WI38 (cell line): ENCODE results near the gene PEX16.

Experiments used
- H3K4me3 ChIP-seq: 2 replicates; pipeline ENCODE4 v1.5.1; 2011; ENCODE audit warnings: low read depth, mild to moderate bottlenecking, control low read depth, low read length
- TF ChIP-seq, protein P1 (sequence below): IDR thresholded peaks from 2 replicates; pipeline ENCODE4 v1.5.1; 2012; ENCODE audit warnings: low read depth, mild to moderate bottlenecking, control low read depth, low read length

The PEX16 gene

DNA sequence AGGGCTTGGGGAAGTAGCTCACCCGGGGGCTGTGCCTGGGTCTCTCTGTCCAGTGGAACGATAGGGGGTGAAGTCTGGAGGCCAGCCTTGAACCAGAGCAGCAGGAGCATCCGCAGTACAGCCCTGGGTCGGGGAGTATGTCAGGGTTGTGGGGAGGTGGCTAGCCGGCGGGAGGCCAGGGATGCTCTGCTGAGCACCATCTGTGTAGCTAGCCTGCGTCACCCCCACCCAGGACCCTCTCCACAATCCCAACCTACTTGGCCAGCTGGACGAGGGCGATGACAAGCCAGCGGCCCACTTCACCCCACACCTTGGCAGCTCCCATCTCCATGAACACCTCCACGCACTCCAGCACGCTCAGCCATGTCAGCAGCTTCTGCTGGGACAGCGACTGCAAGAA lies 2.2 kb downstream of the PEX16 start:
- TF ChIP-seq, protein P1, sequence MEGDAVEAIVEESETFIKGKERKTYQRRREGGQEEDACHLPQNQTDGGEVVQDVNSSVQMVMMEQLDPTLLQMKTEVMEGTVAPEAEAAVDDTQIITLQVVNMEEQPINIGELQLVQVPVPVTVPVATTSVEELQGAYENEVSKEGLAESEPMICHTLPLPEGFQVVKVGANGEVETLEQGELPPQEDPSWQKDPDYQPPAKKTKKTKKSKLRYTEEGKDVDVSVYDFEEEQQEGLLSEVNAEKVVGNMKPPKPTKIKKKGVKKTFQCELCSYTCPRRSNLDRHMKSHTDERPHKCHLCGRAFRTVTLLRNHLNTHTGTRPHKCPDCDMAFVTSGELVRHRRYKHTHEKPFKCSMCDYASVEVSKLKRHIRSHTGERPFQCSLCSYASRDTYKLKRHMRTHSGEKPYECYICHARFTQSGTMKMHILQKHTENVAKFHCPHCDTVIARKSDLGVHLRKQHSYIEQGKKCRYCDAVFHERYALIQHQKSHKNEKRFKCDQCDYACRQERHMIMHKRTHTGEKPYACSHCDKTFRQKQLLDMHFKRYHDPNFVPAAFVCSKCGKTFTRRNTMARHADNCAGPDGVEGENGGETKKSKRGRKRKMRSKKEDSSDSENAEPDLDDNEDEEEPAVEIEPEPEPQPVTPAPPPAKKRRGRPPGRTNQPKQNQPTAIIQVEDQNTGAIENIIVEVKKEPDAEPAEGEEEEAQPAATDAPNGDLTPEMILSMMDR, result no peak
- H3K4me3 ChIP-seq, result no peak overlapping the region

GRCh38 chr11:45913942-45914635 lies 3.6 kb downstream of the PEX16 start:
- no peak overlapping the region for H3K4me3 ChIP-seq
- TF ChIP-seq, protein P1, result no peak

- TF ChIP-seq, protein P1, result no peak
- no peak overlapping the region for H3K4me3 ChIP-seq
Observed at GRCh38 chr11:45913514-45913913, 4.2 kb downstream of the PEX16 start.

DNA sequence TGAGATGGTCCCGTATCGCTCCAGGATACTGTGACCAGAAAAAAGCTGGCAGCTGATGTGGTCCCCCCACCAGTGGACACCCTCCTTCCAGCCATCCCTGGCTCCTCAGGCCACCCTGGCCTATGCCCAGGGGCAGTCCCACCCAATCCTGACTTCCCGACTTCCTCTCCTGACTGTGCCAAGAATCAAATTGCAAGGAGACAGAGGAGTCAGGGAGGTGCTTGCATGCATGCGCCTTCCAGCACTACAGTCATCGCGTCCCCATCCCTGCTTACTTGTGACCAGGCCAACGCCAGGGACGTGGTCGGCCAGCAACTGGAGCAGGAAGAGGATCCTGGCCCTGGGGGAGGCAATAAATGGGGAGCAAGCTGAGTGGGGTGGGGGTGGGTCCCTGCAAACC lies 7.1 kb downstream of the PEX16 start:
- H3K4me3 ChIP-seq, result no peak overlapping the region
- TF ChIP-seq, protein P1, result no peak

- H3K4me3 ChIP-seq, result no peak overlapping the region
- TF ChIP-seq, protein P1, result no peak
Observed at GRCh38 chr11:45909594-45910475, 7.8 kb downstream of the PEX16 start.

DNA sequence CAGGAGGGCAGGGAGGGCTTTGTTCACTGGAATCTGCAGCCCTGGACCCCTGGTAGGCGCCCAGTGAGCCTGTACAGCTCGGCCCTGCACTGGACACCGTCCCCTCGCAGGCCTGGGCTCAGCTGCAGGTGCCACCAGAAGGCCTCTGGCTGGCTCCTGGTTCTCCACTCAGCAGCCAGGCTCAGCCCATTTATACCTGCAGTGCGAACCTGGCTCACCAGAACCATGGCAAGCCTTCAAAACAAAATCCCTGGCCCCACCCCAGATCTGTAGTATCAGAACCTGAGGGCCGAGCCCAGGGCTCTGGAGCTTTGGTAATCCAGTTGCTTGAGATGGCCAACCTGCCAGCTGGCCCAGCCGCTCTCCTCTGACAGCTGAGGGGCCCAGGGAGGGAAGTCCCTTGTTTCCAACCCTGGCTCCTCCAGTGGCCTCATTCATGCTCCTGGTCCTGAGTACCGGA lies 9.7 kb downstream of the PEX16 start:
- TF ChIP-seq, protein P1, result no peak
- H3K4me3 ChIP-seq, result no peak overlapping the region

GRCh38 chr11:45906965-45907611 lies 10.6 kb downstream of the PEX16 start, which contains the start of gene FREY1:
FREY1 (minus strand) TSS chr11:45907271; CDS start chr11:45907245, 26 bp downstream.
- no peak within 1 kb of the TSS for H3K4me3 ChIP-seq
- TF ChIP-seq, protein P1, result no peak
